OCI-LY3 (cell line): ENCODE data around the gene FTCD.

ENCODE experiments used
- H2AFZ ChIP-seq: fragments of 200-600, 300-600 bp; shearing (Covaris generic); 2 replicates; pipeline ENCODE4 v1.6.0; 2014; ENCODE audit warnings: antibody characterized with exemption, low read depth, low read length
- H3K27ac ChIP-seq: fragments of 200-600, 300-600 bp; sonication (generic); 2 replicates; pipeline ENCODE4 v1.5.1; 2014; ENCODE audit warnings: mild to moderate bottlenecking, low read length, moderate library complexity, mixed read lengths
- H3K27me3 ChIP-seq: fragments of 200-600, 300-600 bp; sonication (generic); 2 replicates; pipeline ENCODE4 v1.6.1; 2014; ENCODE audit warnings: low read depth, low read length, mixed read lengths
- H3K36me3 ChIP-seq: fragments of 200-600, 300-600 bp; sonication (generic); replicated peaks from 2 replicates; pipeline ENCODE3; 2014; ENCODE audit warnings: low read depth, low read length, mixed read lengths
- H3K4me1 ChIP-seq: fragments of 300-600, 200-600 bp; sonication (generic); 2 replicates; pipeline ENCODE4 v1.6.1; 2014; ENCODE audit warnings: low read length, mixed read lengths
- H3K4me2 ChIP-seq: fragments of 200-600, 300-600 bp; sonication (generic); 2 replicates; pipeline ENCODE4 v1.6.1; 2014; ENCODE audit warnings: low read length, mixed read lengths
- H3K4me3 ChIP-seq: fragments of 300-600, 200-600 bp; sonication (generic); 2 replicates; pipeline ENCODE4 v1.5.1; 2014; ENCODE audit warnings: antibody characterized with exemption, mild to moderate bottlenecking, low read length, moderate library complexity
- H3K79me2 ChIP-seq: fragments of 300-600, 200-600 bp; shearing (Covaris generic); 2 replicates; pipeline ENCODE4 v1.6.1; 2014; ENCODE audit warnings: mild to moderate bottlenecking, low read length, mixed read lengths
- H3K9ac ChIP-seq: fragments of 300-600, 200-600 bp; shearing (Covaris generic); 2 replicates; pipeline ENCODE4 v1.6.0; 2014; ENCODE audit warnings: mild to moderate bottlenecking, low read length, moderate library complexity
- H3K9me3 ChIP-seq: fragments of 200-600, 300-600 bp; shearing (Covaris generic); 2 replicates; pipeline ENCODE4 v1.6.1; 2014; ENCODE audit warnings: low read length, mixed read lengths; ENCODE audit not compliant: insufficient read depth
- H4K20me1 ChIP-seq: fragments of 200-600, 300-600 bp; sonication (generic); 2 replicates; pipeline ENCODE4 v1.6.1; 2016; ENCODE audit warnings: low read length, mixed read lengths; ENCODE audit not compliant: insufficient read depth
- CTCF ChIP-seq: fragments of 200-600, 300-600 bp; sonication (generic); IDR thresholded peaks from 2 replicates; pipeline ENCODE4 v1.5.1; 2014; ENCODE audit warnings: antibody characterized with exemption, low read length, low read depth
- EZH2phosphoT487 ChIP-seq: fragments of 200-600 bp; shearing (Covaris generic); IDR thresholded peaks from 2 replicates; pipeline ENCODE4 v1.6.1; 2018; ENCODE audit warnings: antibody characterized with exemption, mixed run types, low read depth

FTCD gene

DNA sequence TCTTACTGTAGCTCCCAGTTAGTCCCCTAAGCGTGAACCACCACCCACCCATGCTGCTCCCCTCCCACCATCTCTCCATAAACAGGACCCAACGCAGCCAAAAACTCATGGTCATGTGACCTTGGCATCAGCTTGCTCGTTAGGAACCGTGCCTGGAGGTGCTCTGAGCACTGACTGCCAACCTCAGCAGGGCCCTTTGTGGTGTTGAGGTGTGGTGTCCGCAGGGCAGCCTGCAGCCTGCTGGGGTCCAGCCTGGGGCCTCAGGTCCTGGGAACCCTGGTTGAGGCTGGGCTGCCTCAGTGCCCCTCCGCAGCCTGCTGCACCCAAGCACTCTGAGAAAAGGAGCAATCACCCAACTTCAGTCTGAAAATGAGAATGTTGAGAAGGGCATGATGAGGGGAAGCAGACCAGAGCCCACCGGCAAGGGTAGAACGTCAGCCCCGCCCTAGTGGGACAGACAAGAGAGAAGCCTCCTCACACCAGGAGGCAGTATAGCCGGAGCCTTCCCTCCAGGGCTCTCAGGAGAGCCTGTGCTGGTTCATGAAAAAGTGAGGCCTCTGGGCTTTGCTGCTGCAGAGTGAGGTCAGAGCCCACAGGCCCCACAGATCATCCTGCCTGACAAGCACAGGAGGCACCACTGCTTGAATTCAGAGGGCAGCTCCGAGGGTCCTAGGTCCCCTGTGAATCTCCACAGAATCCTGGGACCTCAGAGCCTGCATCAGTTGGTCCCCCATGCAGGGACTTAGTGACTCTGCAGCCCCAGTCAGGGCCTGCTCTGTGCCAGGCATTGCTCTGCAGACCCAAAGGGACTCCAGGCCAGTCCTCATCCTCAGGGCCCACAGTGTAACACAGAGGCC lies 62.3 kb downstream of the FTCD start:
- no peaks in the 10 kb centered on the region for H3K9me3 ChIP-seq
- no peaks in the 10 kb centered on the region for H3K36me3 ChIP-seq
- no peaks in the 10 kb centered on the region for H4K20me1 ChIP-seq
- no peaks in the 10 kb centered on the region for H3K27me3 ChIP-seq
- no peak overlapping the region for H3K4me2 ChIP-seq
- no peaks in the 10 kb centered on the region for H3K79me2 ChIP-seq
- TF ChIP-seq EZH2phosphoT487 (no peak), CTCF (no peak)
- H3K27ac ChIP-seq = no peak overlapping the region
- H3K9ac ChIP-seq = no peak overlapping the region
- no peaks in the 10 kb centered on the region for H3K4me1 ChIP-seq
- no peak overlapping the region for H3K4me3 ChIP-seq
- H2AFZ ChIP-seq = no peak overlapping the region

GRCh38 chr21:46092026-46092764 lies 63.2 kb downstream of the FTCD start:
- Histone ChIP-seq H3K79me2 (no peaks in the 10 kb centered on the region), H3K27me3 (no peaks in the 10 kb centered on the region), H3K4me3 (no peak overlapping the region), H3K9me3 (no peaks in the 10 kb centered on the region), H2AFZ (no peak overlapping the region), H3K4me2 (no peak overlapping the region), H3K27ac (no peak overlapping the region), H3K36me3 (no peaks in the 10 kb centered on the region), H4K20me1 (no peaks in the 10 kb centered on the region), H3K9ac (no peak overlapping the region), H3K4me1 (no peaks in the 10 kb centered on the region)
- TF ChIP-seq CTCF = no peak
- no peak for TF ChIP-seq EZH2phosphoT487

DNA sequence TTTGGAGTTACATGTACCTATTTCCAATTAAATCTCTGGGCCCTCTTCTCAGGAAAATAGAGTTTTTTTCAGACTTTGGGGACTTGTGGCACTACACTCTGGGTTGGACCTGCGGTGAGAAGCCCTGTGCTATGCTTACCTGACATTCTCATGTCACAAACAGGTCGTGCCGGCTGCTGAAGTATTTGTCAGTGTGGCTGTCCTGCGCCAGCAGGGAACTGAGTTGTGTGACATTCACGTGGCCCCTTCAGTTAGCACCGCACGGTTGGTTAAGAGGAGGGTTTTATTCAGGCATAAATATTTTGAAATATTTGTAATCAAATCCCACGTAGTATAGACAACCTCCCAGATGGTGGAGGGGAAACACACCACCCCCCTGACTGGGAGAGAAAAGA lies 63.8 kb downstream of the FTCD start:
- H3K36me3 ChIP-seq = no peaks in the 10 kb centered on the region
- no peaks in the 10 kb centered on the region for H3K79me2 ChIP-seq
- TF ChIP-seq EZH2phosphoT487 = no peak
- no peak for TF ChIP-seq CTCF
- no peak overlapping the region for H3K9ac ChIP-seq
- no peaks in the 10 kb centered on the region for H3K4me1 ChIP-seq
- no peak overlapping the region for H3K27ac ChIP-seq
- H3K9me3 ChIP-seq = no peaks in the 10 kb centered on the region
- H3K4me3 ChIP-seq = no peak overlapping the region
- no peaks in the 10 kb centered on the region for H4K20me1 ChIP-seq
- H2AFZ ChIP-seq = no peak overlapping the region
- H3K27me3 ChIP-seq = no peaks in the 10 kb centered on the region
- no peak overlapping the region for H3K4me2 ChIP-seq

- no peak for TF ChIP-seq CTCF
- no peak for TF ChIP-seq EZH2phosphoT487
- H2AFZ ChIP-seq = no peak overlapping the region
- H3K27me3 ChIP-seq = no peaks in the 10 kb centered on the region
- H3K27ac ChIP-seq = no peak overlapping the region
- H3K9ac ChIP-seq = no peak overlapping the region
- no peaks in the 10 kb centered on the region for H4K20me1 ChIP-seq
- H3K36me3 ChIP-seq = no peaks in the 10 kb centered on the region
- H3K4me3 ChIP-seq = no peak overlapping the region
- no peak overlapping the region for H3K4me2 ChIP-seq
- no peaks in the 10 kb centered on the region for H3K79me2 ChIP-seq
- H3K9me3 ChIP-seq = no peaks in the 10 kb centered on the region
- no peaks in the 10 kb centered on the region for H3K4me1 ChIP-seq
Measured at GRCh38 chr21:46091118-46091517, 64.3 kb downstream of the FTCD start.
